Urinary bladder (tissue), 4 donors: Measurements from ENCODE around the gene TTLL11. TPM values are rescaled to one million over a fixed set of nuclear protein-coding genes. Genes with fewer than 3 reads are reported as not detected.

Experiments
- DNase-seq: peaks from one replicate; pipeline ENCODE4 v3.0.0-alpha.2; 2015; ENCODE audit errors: extremely low spot score
- H3K27ac ChIP-seq: one replicate; pipeline ENCODE4 v1.5.1; 2013; ENCODE audit warnings: low read depth, mild to moderate bottlenecking, moderate library complexity
- H3K36me3 ChIP-seq: one replicate; pipeline ENCODE4 v1.6.1; 2013; ENCODE audit warnings: mild to moderate bottlenecking, moderate library complexity; ENCODE audit not compliant: insufficient read depth
- H3K4me1 ChIP-seq: one replicate; pipeline ENCODE4 v1.6.1; 2013; ENCODE audit warnings: mild to moderate bottlenecking, moderate library complexity; ENCODE audit not compliant: insufficient read depth
- H3K4me3 ChIP-seq: one replicate; pipeline ENCODE4 v1.5.1; 2013; ENCODE audit warnings: low read depth, low read length
- whole genome bisulfite sequencing: extraction: QIAGEN DNeasy Blood & Tissue Kit; methylation state at CpG from one replicate; pipeline ENCODE4 v1.1.7; 2013; 5-methylcytosine and 5-hydroxymethylcytosine counted together
- polyA plus RNA-seq: library from polyadenylated mRNA; stranded (reverse); fragments of 200-250 nt; gene quantifications from one replicate; pipeline ENCODE4 v1.2.3, GENCODE V29; 2013
- total RNA-seq: library from RNA; depleted of rRNA; stranded (reverse); fragments of >200 nt; gene quantifications from one replicate; pipeline ENCODE4 v1.2.3, GENCODE V29; 2014
- donor health status: healthy with polysubstance abuse.
- donor health status: healthy.

Gene TTLL11
- total and polyA plus RNA-seq, 2 donors = 12.8 to 14.4 TPM

- no peaks in the 10 kb centered on the region for H3K36me3 ChIP-seq
- no peak overlapping the region for H3K27ac ChIP-seq
- no peak overlapping the region for H3K4me3 ChIP-seq
- DNase-seq = no peak
- H3K4me1 ChIP-seq = no peaks in the 10 kb centered on the region
- WGBS = 89% methylated on average over 7 of the region's 7 CpGs
Observed at GRCh38 chr9:121942313-121942712, 150.8 kb downstream of the TTLL11 start.

GRCh38 chr9:121939643-121940042 is 153.5 kb downstream of the TTLL11 start:
- 75% methylated on average over 10 of the region's 10 CpGs for WGBS
- no peaks in the 10 kb centered on the region for H3K36me3 ChIP-seq

GRCh38 chr9:121938621-121939020 is 154.5 kb downstream of the TTLL11 start:
- no peak overlapping the region for H3K4me3 ChIP-seq
- WGBS = 87% methylated on average over 3 of the region's 3 CpGs
- no peaks in the 10 kb centered on the region for H3K4me1 ChIP-seq
- no peak for DNase-seq
- H3K36me3 ChIP-seq = no peaks in the 10 kb centered on the region
- H3K27ac ChIP-seq = no peak overlapping the region

More at GRCh38 chr9:121939643-121940042, 153.5 kb downstream of the TTLL11 start:
- Histone ChIP-seq H3K4me3 (no peak overlapping the region), H3K4me1 (no peaks in the 10 kb centered on the region), H3K27ac (no peak overlapping the region)
- DNase-seq = no peak

GRCh38 chr9:121937240-121937639 is 155.9 kb downstream of the TTLL11 start:
- Histone ChIP-seq H3K4me3 (no peak overlapping the region), H3K27ac (no peak overlapping the region), H3K36me3 (no peaks in the 10 kb centered on the region), H3K4me1 (no peaks in the 10 kb centered on the region)
- 96% methylated on average over 2 of the region's 2 CpGs for WGBS
- DNase-seq = no peak

- DNase-seq = no peak
- Histone ChIP-seq H3K4me3 (no peak overlapping the region), H3K4me1 (no peaks in the 10 kb centered on the region), H3K27ac (no peak overlapping the region), H3K36me3 (no peaks in the 10 kb centered on the region)
- WGBS = 92% methylated on average over 9 of the region's 9 CpGs
Observed at GRCh38 chr9:121935739-121936138, 157.4 kb downstream of the TTLL11 start.

GRCh38 chr9:121930956-121931355 is 162.2 kb downstream of the TTLL11 start:
- no peak overlapping the region for H3K4me3 ChIP-seq
- WGBS = 92% methylated on average over 5 of the region's 5 CpGs
- no peaks in the 10 kb centered on the region for H3K4me1 ChIP-seq

GRCh38 chr9:121929893-121930875 is 162.9 kb downstream of the TTLL11 start:
- WGBS = 81% methylated on average over 12 of the region's 12 CpGs
- DNase-seq = no peak

More at GRCh38 chr9:121930956-121931355, 162.2 kb downstream of the TTLL11 start:
- DNase-seq = no peak
- Histone ChIP-seq H3K27ac (no peak overlapping the region), H3K36me3 (no peaks in the 10 kb centered on the region)

GRCh38 chr9:121927636-121928035 is 165.5 kb downstream of the TTLL11 start:
- Histone ChIP-seq H3K36me3 (no peaks in the 10 kb centered on the region), H3K27ac (no peak overlapping the region), H3K4me3 (no peak overlapping the region), H3K4me1 (no peaks in the 10 kb centered on the region)
- WGBS = 96% methylated on average over 1 of the region's 1 CpG
- DNase-seq = no peak

More at GRCh38 chr9:121929893-121930875, 162.9 kb downstream of the TTLL11 start:
- no peaks in the 10 kb centered on the region for H3K36me3 ChIP-seq
- no peak overlapping the region for H3K27ac ChIP-seq
- H3K4me3 ChIP-seq = no peak overlapping the region
- H3K4me1 ChIP-seq = no peaks in the 10 kb centered on the region

GRCh38 chr9:121927081-121927480 is 166.0 kb downstream of the TTLL11 start:
- Histone ChIP-seq H3K4me3 (no peak overlapping the region), H3K4me1 (no peaks in the 10 kb centered on the region), H3K27ac (no peak overlapping the region), H3K36me3 (no peaks in the 10 kb centered on the region)
- 92% methylated on average over 5 of the region's 5 CpGs for WGBS
- DNase-seq = no peak

- H3K36me3 ChIP-seq = no peaks in the 10 kb centered on the region
- H3K4me1 ChIP-seq = no peaks in the 10 kb centered on the region
- DNase-seq = no peak
- no peak overlapping the region for H3K27ac ChIP-seq
- no peak overlapping the region for H3K4me3 ChIP-seq
- 82% methylated on average over 10 of the region's 10 CpGs for WGBS
Observed at GRCh38 chr9:121926351-121926801, 166.7 kb downstream of the TTLL11 start.

GRCh38 chr9:121925935-121926334 is 167.2 kb downstream of the TTLL11 start:
- H3K4me3 ChIP-seq = no peak overlapping the region
- no peaks in the 10 kb centered on the region for H3K36me3 ChIP-seq
- H3K4me1 ChIP-seq = no peaks in the 10 kb centered on the region
- WGBS = 88% methylated on average over 12 of the region's 12 CpGs
- DNase-seq = no peak
- no peak overlapping the region for H3K27ac ChIP-seq

GRCh38 chr9:121924700-121925099 is 168.4 kb downstream of the TTLL11 start:
- WGBS = 73% methylated on average over 4 of the region's 4 CpGs
- Histone ChIP-seq H3K27ac (no peak overlapping the region), H3K36me3 (no peaks in the 10 kb centered on the region), H3K4me3 (no peak overlapping the region), H3K4me1 (no peaks in the 10 kb centered on the region)
- no peak for DNase-seq

GRCh38 chr9:121921444-121921843 is 171.7 kb downstream of the TTLL11 start:
- WGBS = 94% methylated on average over 1 of the region's 1 CpG
- no peak for DNase-seq
- H3K4me1 ChIP-seq = no peaks in the 10 kb centered on the region
- H3K36me3 ChIP-seq = no peaks in the 10 kb centered on the region
- H3K27ac ChIP-seq = no peak overlapping the region
- no peak overlapping the region for H3K4me3 ChIP-seq
